OCI-LY3 (cell line): ENCODE results near the gene SIAH3.

ENCODE experiments used
- H2AFZ ChIP-seq: fragments of 200-600, 300-600 bp; shearing (Covaris generic); 2 replicates; pipeline ENCODE4 v1.6.0; 2014; ENCODE audit warnings: antibody characterized with exemption, low read depth, low read length
- H3K27ac ChIP-seq: fragments of 200-600, 300-600 bp; sonication (generic); 2 replicates; pipeline ENCODE4 v1.5.1; 2014; ENCODE audit warnings: mild to moderate bottlenecking, low read length, moderate library complexity, mixed read lengths
- H3K27me3 ChIP-seq: fragments of 200-600, 300-600 bp; sonication (generic); 2 replicates; pipeline ENCODE4 v1.6.1; 2014; ENCODE audit warnings: low read depth, low read length, mixed read lengths
- H3K36me3 ChIP-seq: fragments of 200-600, 300-600 bp; sonication (generic); replicated peaks from 2 replicates; pipeline ENCODE3; 2014; ENCODE audit warnings: low read depth, low read length, mixed read lengths
- H3K4me1 ChIP-seq: fragments of 300-600, 200-600 bp; sonication (generic); 2 replicates; pipeline ENCODE4 v1.6.1; 2014; ENCODE audit warnings: low read length, mixed read lengths
- H3K4me2 ChIP-seq: fragments of 200-600, 300-600 bp; sonication (generic); 2 replicates; pipeline ENCODE4 v1.6.1; 2014; ENCODE audit warnings: low read length, mixed read lengths
- H3K4me3 ChIP-seq: fragments of 300-600, 200-600 bp; sonication (generic); 2 replicates; pipeline ENCODE4 v1.5.1; 2014; ENCODE audit warnings: antibody characterized with exemption, mild to moderate bottlenecking, low read length, moderate library complexity
- H3K79me2 ChIP-seq: fragments of 300-600, 200-600 bp; shearing (Covaris generic); 2 replicates; pipeline ENCODE4 v1.6.1; 2014; ENCODE audit warnings: mild to moderate bottlenecking, low read length, mixed read lengths
- H3K9ac ChIP-seq: fragments of 300-600, 200-600 bp; shearing (Covaris generic); 2 replicates; pipeline ENCODE4 v1.6.0; 2014; ENCODE audit warnings: mild to moderate bottlenecking, low read length, moderate library complexity
- H3K9me3 ChIP-seq: fragments of 200-600, 300-600 bp; shearing (Covaris generic); 2 replicates; pipeline ENCODE4 v1.6.1; 2014; ENCODE audit warnings: low read length, mixed read lengths; ENCODE audit not compliant: insufficient read depth
- H4K20me1 ChIP-seq: fragments of 200-600, 300-600 bp; sonication (generic); 2 replicates; pipeline ENCODE4 v1.6.1; 2016; ENCODE audit warnings: low read length, mixed read lengths; ENCODE audit not compliant: insufficient read depth
- EZH2phosphoT487 ChIP-seq: fragments of 200-600 bp; shearing (Covaris generic); IDR thresholded peaks from 2 replicates; pipeline ENCODE4 v1.6.1; 2018; ENCODE audit warnings: antibody characterized with exemption, mixed run types, low read depth
- TF ChIP-seq, protein P1 (sequence below): fragments of 200-600, 300-600 bp; sonication (generic); IDR thresholded peaks from 2 replicates; pipeline ENCODE4 v1.5.1; 2014; ENCODE audit warnings: antibody characterized with exemption, low read length, low read depth

The SIAH3 gene, protein sequence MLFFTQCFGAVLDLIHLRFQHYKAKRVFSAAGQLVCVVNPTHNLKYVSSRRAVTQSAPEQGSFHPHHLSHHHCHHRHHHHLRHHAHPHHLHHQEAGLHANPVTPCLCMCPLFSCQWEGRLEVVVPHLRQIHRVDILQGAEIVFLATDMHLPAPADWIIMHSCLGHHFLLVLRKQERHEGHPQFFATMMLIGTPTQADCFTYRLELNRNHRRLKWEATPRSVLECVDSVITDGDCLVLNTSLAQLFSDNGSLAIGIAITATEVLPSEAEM

DNA sequence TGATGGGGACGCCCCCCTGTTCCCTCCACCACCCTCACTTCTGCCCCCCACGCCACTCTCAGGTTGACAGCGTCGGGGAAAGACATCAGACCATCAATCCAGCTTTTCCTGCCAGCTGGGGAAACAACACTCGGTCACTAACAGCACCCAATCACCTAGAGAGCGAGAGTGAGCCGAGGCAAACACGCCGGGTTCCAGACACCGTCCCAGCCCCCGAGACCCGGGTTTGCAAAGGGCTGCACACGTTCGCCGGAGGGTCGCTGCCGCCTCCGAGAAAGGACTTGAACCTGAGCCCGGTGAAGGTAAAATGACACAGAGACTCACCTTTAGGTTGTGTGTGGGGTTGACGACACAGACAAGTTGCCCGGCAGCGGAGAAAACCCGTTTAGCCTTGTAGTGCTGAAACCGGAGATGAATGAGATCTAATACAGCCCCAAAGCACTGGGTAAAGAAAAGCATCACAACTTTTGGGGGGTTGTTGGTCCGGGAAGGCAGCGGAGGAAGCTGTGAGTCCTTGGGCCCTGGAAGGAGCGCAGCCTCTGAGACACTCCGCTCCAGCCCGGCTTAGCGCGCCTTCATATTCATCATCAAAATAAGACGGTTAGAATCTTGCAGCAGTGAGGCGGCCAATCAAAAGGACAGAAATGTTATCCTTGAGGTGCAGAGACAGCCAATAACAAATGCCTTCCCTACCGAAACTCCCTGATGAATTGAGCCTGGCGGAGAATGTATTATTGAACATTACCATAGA, at the start of gene SIAH3:
Gene SIAH3 (minus strand): TSS at position 583 of the 751 bp plus-strand sequence. CDS start 124 bp downstream, at position 459.
- H3K4me3 ChIP-seq, result no peak within 1 kb of the TSS
- H3K9me3 ChIP-seq, result peaks cover 6% of the 10 kb centered on the region; the same call in 1 of the 2 replicates
- H3K4me1 ChIP-seq, result peaks cover 18% of the 10 kb centered on the region
- H3K27ac ChIP-seq, result no peak within 1 kb of the TSS
- H2AFZ ChIP-seq, result no peak within 1 kb of the TSS
- peaks cover 52% of the 10 kb centered on the region for H3K27me3 ChIP-seq
- no peaks in the 10 kb centered on the region for H3K36me3 ChIP-seq
- H4K20me1 ChIP-seq, result no peaks in the 10 kb centered on the region
- TF ChIP-seq, protein P1, sequence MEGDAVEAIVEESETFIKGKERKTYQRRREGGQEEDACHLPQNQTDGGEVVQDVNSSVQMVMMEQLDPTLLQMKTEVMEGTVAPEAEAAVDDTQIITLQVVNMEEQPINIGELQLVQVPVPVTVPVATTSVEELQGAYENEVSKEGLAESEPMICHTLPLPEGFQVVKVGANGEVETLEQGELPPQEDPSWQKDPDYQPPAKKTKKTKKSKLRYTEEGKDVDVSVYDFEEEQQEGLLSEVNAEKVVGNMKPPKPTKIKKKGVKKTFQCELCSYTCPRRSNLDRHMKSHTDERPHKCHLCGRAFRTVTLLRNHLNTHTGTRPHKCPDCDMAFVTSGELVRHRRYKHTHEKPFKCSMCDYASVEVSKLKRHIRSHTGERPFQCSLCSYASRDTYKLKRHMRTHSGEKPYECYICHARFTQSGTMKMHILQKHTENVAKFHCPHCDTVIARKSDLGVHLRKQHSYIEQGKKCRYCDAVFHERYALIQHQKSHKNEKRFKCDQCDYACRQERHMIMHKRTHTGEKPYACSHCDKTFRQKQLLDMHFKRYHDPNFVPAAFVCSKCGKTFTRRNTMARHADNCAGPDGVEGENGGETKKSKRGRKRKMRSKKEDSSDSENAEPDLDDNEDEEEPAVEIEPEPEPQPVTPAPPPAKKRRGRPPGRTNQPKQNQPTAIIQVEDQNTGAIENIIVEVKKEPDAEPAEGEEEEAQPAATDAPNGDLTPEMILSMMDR, result no peak
- TF ChIP-seq EZH2phosphoT487, result no peak
- no peak within 1 kb of the TSS for H3K9ac ChIP-seq
- no peaks in the 10 kb centered on the region for H3K79me2 ChIP-seq
- H3K4me2 ChIP-seq, result no peak within 1 kb of the TSS

DNA sequence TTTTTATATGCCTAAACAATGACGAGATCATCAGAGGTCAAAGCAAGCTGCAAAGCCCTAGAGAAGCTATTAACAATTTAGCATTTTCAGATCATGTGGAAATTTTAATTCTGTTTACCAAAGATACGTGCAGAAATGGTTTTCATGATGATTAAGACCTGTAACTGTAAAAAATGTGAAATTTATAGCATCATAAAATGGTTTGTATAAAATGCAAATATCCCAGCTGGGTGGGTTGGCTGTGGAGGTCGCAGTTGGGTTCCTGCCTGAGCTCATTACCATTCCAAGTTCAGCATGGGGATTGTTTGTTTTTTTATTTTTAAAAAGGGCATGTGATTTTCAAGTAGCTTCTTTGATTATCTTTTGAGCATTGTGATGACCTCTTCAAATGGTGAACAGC, 47.9 kb upstream of the SIAH3 start:
- TF ChIP-seq, protein P1, result no peak
- peaks cover 48% of the 10 kb centered on the region for H3K27me3 ChIP-seq

DNA sequence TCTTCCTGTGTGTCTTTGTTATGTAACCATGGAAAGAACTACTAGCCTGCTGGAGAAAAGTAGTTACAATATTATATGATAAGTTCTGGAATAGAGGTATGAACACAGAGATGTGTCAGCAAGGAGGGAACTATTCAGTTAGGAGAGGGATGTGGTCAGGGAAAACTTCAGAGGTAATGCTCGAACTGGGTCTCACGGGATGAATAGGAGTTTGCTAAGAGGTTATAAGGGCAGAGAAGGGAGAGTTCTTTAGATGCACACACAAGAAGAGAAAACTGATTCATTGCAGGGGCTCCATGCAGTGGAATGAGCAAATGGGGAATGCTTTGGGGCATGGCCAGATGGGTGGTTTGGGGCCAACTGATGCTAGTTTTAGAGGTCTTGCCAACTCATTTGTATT, 46.0 kb upstream of the SIAH3 start:
- H3K4me3 ChIP-seq, result no peak overlapping the region
- no peak overlapping the region for H3K9ac ChIP-seq
- no peaks in the 10 kb centered on the region for H3K36me3 ChIP-seq
- H3K4me2 ChIP-seq, result no peak overlapping the region
- H3K27me3 ChIP-seq, result peaks cover 63% of the 10 kb centered on the region
- H3K27ac ChIP-seq, result no peak overlapping the region
- no peaks in the 10 kb centered on the region for H3K4me1 ChIP-seq
- H3K79me2 ChIP-seq, result no peaks in the 10 kb centered on the region
- H3K9me3 ChIP-seq, result no peaks in the 10 kb centered on the region
- H4K20me1 ChIP-seq, result no peaks in the 10 kb centered on the region
- no peak overlapping the region for H2AFZ ChIP-seq
- TF ChIP-seq, protein P1, result no peak
- TF ChIP-seq EZH2phosphoT487, result no peak

More for the DNA sequence above, 47.9 kb upstream of the SIAH3 start:
- Histone ChIP-seq H3K4me1 (no peaks in the 10 kb centered on the region), H3K9me3 (no peaks in the 10 kb centered on the region), H2AFZ (no peak overlapping the region), H3K9ac (no peak overlapping the region), H3K79me2 (no peaks in the 10 kb centered on the region), H4K20me1 (no peaks in the 10 kb centered on the region), H3K27ac (no peak overlapping the region), H3K4me3 (no peak overlapping the region), H3K4me2 (no peak overlapping the region), H3K36me3 (no peaks in the 10 kb centered on the region)

DNA sequence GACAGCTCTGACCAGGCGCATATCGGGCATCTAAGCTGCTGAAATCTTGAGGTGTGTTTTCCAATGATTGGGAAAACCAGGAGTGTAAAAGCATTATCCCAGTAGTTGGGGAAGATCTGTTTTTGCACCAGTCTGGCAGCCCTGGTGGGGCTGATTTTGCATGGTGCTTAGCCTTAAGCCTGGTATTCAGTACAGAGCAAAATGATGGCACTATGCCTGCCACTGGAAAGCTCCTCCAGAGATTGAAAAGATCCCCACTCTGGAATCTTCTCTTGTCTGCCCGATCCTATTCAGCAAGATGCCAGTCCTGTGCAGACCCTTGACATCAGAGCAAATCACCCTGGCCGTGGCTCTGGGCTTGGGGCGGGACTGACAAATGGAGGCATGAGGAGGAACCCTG, 44.7 kb upstream of the SIAH3 start:
- Histone ChIP-seq H2AFZ (no peak overlapping the region), H3K9ac (no peak overlapping the region), H3K4me3 (no peak overlapping the region), H3K79me2 (no peaks in the 10 kb centered on the region), H3K4me1 (no peaks in the 10 kb centered on the region), H3K9me3 (no peaks in the 10 kb centered on the region), H3K27me3 (peaks cover 75% of the 10 kb centered on the region), H3K27ac (no peak overlapping the region), H3K36me3 (no peaks in the 10 kb centered on the region), H4K20me1 (no peaks in the 10 kb centered on the region), H3K4me2 (no peak overlapping the region)
- TF ChIP-seq EZH2phosphoT487, result no peak
- TF ChIP-seq, protein P1, result no peak
